Right lobe of liver (tissue), 4 donors: ENCODE results near the gene PALM3.

Experiments used
- CTCF ChIP-seq, 4 donors: fragments of 200-600 bp in 3 of 4; fragments of 450-650 bp in 1 of 4; IDR thresholded peaks; one replicate each; pipeline versions ENCODE4 v1.5.1 to v1.8.0; 2016 to 2022; ENCODE audit warnings: antibody characterized with exemption in 4 of 4, mild to moderate bottlenecking in 2 of 4
- POLR2A ChIP-seq: fragments of 450-650 bp; IDR thresholded peaks from one replicate; pipeline ENCODE4 v1.6.1; 2017; ENCODE audit warnings: antibody characterized with exemption, mild to moderate bottlenecking
- donor health status: DM: no; HTN: no; CAD: no.
- donor health status: DM: no; HTN: no; CAD: no.
- donor health status: DM: no; HTN: yes; CAD: no.

- TF ChIP-seq POLR2A (no peak), CTCF (IDR thresholded peaks at IDR 0.05) (no peak)
These were observed 12.3 kb upstream of the PALM3 start for GRCh38 chr19:14073925-14074838.
